Choroid plexus epithelial cell (primary cell): Measurements from ENCODE around the gene SH3D19.
"Not testable (repeated sequence)": the region's sequence is repeated elsewhere in the genome, so short reads cannot be mapped to it uniquely, and the experiment has no call there.

Source experiments
- DNase-seq: peaks from one replicate; pipeline ENCODE4 v3.0.0-alpha.2; 2010; ENCODE audit warnings: low read depth
- H3K4me3 ChIP-seq: 2 replicates; pipeline ENCODE4 v1.5.1; 2011; ENCODE audit warnings: low read depth, mild to moderate bottlenecking, control low read depth, low read length, moderate library complexity
- CTCF ChIP-seq: conservative IDR thresholded peaks from 2 replicates; pipeline ENCODE4 v1.5.1; 2011; ENCODE audit warnings: low read depth, mild to moderate bottlenecking, control low read depth, inconsistent platforms, low read length, moderate library complexity

The SH3D19 gene

DNA sequence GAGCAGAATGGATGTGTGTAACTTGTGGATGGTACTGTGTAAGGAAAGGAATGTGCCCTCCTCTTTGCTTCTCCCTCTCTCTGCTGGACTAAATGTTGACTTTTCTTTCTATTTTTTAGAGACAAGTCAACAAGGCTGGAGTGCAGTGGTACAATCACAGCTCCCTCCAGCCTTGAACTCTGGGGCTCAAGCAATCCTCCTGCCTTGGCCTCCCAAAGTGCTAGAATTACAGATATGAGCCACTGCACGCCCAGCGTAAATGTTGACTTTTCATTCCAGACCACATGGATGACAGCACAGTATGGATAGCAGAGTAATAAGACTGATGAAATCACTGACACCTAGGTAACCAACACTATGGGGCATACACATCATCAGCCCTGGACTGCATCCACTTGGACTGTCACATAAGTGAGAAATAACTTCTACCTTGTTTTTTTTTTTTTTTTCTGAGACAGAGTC is 231.1 kb downstream of the SH3D19 start:
- no peak for TF ChIP-seq CTCF
- no peak overlapping the region for H3K4me3 ChIP-seq
- DNase-seq, result no peak

DNA sequence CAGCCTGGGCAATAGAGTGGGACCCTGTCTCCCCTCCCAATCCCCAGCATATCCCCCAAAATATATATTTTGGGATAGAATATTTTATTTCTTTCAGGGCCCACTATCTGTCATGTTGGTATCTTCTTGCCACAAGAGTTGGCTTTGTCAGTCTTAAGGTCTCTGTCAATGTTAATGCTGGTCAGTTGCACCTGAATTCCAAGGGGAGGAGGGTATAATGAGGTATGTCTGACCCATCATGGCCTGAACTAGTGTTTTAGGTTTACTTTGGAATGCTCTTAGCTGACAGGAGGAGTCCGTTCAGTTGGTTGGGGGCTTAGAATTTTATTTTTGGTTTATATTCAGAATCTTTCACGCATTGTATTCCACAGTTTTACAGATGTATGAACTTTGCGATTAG is 232.2 kb downstream of the SH3D19 start:
- DNase-seq, result no peak
- no peak overlapping the region for H3K4me3 ChIP-seq
- TF ChIP-seq CTCF, result no peak

GRCh38 chr4:151092488-151092887 is 232.9 kb downstream of the SH3D19 start:
- no peak for DNase-seq
- TF ChIP-seq CTCF, result no peak
- H3K4me3 ChIP-seq, result no peak overlapping the region

DNA sequence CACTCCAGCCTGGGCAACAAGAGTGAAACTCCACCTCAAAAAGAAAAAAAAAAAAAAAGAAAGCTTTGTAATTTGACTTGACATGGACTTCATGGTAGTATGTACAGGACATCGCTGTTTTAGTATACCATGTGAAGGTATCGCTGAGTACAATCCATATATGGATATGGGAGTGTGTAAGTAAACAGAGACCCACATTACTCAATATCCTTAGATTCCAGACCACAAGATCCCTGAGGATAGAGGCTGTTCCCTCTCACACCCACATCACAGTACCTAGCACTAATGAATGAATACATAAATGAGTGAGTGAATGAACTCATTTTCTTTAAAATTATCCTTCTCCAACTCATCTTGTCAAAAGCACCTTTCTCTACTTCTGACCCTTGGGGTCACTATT is 234.4 kb downstream of the SH3D19 start:
- TF ChIP-seq CTCF, result no peak

GRCh38 chr4:151087467-151087866 is 237.9 kb downstream of the SH3D19 start:
- no peak for TF ChIP-seq CTCF
- no peak for DNase-seq
- no peak overlapping the region for H3K4me3 ChIP-seq

More for the DNA sequence above, 234.4 kb downstream of the SH3D19 start:
- H3K4me3 ChIP-seq, result no peak overlapping the region
- no peak for DNase-seq

GRCh38 chr4:151077978-151078377 is 247.4 kb downstream of the SH3D19 start:
- not testable (repeated sequence) for DNase-seq, H3K4me3 ChIP-seq

GRCh38 chr4:151074416-151074916 is 250.9 kb downstream of the SH3D19 start:
- no peak for TF ChIP-seq CTCF
- no peak for DNase-seq
- no peak overlapping the region for H3K4me3 ChIP-seq
